Testis (tissue), 3 donors: Measurements from ENCODE around the gene FAM120C. TPM values are rescaled to one million over a fixed set of nuclear protein-coding genes. Genes with fewer than 3 reads are reported as not detected.

Source experiments
- DNase-seq: peaks from one replicate; pipeline ENCODE4 v3.0.0-alpha.2; 2019
- H3K27ac ChIP-seq, 2 donors: fragments of 200-600 bp; sonication (generic); one replicate each; pipeline ENCODE4 v1.5.1; 2019
- H3K27me3 ChIP-seq: fragments of 200-600 bp; sonication (generic); one replicate; pipeline ENCODE4 v1.5.1; 2019
- H3K36me3 ChIP-seq: fragments of 200-600 bp; sonication (generic); one replicate; pipeline ENCODE4 v1.5.1; 2017; ENCODE audit warnings: low read depth; ENCODE audit errors: missing control alignments
- H3K4me1 ChIP-seq: fragments of 200-600 bp; sonication (generic); one replicate; pipeline ENCODE4 v1.5.1; 2019
- H3K4me3 ChIP-seq, 2 donors: fragments of 200-600 bp; sonication (generic); one replicate each; pipeline ENCODE4 v1.5.1; 2017 to 2019
- H3K9me3 ChIP-seq: fragments of 200-600 bp; sonication (generic); one replicate; pipeline ENCODE4 v1.5.1; 2017
- POLR2A ChIP-seq: fragments of 450-650 bp; IDR thresholded peaks from one replicate; pipeline ENCODE4 v1.6.1; 2017; ENCODE audit warnings: antibody characterized with exemption, mild to moderate bottlenecking, moderate library complexity
- WGBS, 2 donors: methylation state at CpG; one replicate each; pipeline ENCODE4 v1.1.5; 2018; 5-methylcytosine and 5-hydroxymethylcytosine counted together
- intact Hi-C: fragments of 100-400 bp; cut with DNase I; formaldehyde crosslinking; loops from one replicate; pipeline ENCODE4 v1.15.1; 2023; ENCODE audit warnings: low total_unique reads
- polyA plus RNA-seq: library from polyadenylated mRNA; stranded (reverse); fragments of 350-450 nt; fragmentation: Illumina TruSeq; extraction: RNeasy Lipid Tissue Mini Kit (QIAGEN cat#74804); gene quantifications from one replicate; pipeline ENCODE4 v1.2.3, GENCODE V29; 2014; ENCODE audit warnings: low read depth, low replicate concordance; ENCODE audit not compliant: insufficient read depth
- total RNA-seq, 2 donors: library from RNA; depleted of rRNA; stranded (reverse); fragments of >200 nt; gene quantifications; one replicate each; pipeline ENCODE4 v1.2.3, GENCODE V29; 2016
- TF ChIP-seq, protein P1 (sequence below), 3 experiments: fragments of 450-650 bp in 2 of 3; fragments of 200-600 bp in 1 of 3; sonication (generic) in 1 of 3; IDR thresholded peaks; one replicate each; pipeline ENCODE4 v1.5.1; 2016 to 2019; ENCODE audit warnings: antibody characterized with exemption in 3 of 3, mild to moderate bottlenecking in 2 of 3, moderate library complexity in 1 of 3

The FAM120C gene
- total and polyA plus RNA-seq, 3 donors from 2014 or later, result 5.3 to 22.3 (median 20.5) TPM

DNA sequence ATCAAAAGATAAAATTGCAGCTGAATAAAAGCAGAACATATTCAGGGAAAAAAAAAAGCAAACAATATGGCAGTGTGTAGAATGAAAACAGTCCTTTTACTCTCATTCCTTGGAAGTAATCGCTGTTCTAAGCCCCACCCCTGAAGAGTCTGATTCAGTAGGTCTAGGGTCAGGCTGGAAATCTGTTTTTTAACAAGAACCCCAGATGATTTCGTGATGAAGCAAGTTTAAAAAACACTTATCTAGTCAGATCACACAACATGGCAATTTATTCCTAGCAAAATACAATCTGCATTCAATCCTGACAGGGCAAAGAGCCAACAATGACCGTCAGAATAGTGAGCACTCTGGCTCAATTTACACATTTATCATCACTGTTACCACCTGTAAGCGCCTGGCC lies 16.1 kb downstream of the FAM120C start:
- TF ChIP-seq, protein P1, sequence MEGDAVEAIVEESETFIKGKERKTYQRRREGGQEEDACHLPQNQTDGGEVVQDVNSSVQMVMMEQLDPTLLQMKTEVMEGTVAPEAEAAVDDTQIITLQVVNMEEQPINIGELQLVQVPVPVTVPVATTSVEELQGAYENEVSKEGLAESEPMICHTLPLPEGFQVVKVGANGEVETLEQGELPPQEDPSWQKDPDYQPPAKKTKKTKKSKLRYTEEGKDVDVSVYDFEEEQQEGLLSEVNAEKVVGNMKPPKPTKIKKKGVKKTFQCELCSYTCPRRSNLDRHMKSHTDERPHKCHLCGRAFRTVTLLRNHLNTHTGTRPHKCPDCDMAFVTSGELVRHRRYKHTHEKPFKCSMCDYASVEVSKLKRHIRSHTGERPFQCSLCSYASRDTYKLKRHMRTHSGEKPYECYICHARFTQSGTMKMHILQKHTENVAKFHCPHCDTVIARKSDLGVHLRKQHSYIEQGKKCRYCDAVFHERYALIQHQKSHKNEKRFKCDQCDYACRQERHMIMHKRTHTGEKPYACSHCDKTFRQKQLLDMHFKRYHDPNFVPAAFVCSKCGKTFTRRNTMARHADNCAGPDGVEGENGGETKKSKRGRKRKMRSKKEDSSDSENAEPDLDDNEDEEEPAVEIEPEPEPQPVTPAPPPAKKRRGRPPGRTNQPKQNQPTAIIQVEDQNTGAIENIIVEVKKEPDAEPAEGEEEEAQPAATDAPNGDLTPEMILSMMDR (IDR thresholded peaks at IDR 0.05), result no peak
- TF ChIP-seq POLR2A, result no peak
- no peak for DNase-seq
- 27 to 59% methylated on average over 3 to 4 of the region's 4 CpGs for WGBS, 2 donors

DNA sequence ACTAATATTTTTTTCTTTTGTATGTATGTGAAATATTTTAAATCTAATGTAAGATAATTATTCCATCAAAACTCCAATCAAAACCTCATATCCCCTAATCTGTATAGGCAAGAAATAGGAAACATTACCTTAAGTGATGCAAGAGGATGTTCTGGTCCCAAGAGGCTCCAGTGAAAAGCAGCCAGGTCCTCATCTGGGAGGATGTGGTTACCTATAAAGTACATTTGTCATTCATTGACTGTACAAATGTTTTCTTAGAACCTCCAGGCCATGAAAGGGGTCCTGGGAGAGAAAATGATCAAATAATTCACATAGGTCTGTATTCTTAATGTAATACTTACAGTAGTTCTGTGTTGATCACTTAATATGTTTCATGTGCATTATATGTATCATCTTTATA lies 25.5 kb downstream of the FAM120C start:
- no peak overlapping the region for H3K27ac ChIP-seq
- H3K27me3 ChIP-seq, result no peaks in the 10 kb centered on the region
- H3K4me1 ChIP-seq, result no peaks in the 10 kb centered on the region
- no peaks in the 10 kb centered on the region for H3K9me3 ChIP-seq
- no peaks in the 10 kb centered on the region for H3K36me3 ChIP-seq
- H3K4me3 ChIP-seq, result no peak overlapping the region
- intact Hi-C loops, result no loop called here
- TF ChIP-seq, protein P1 (IDR thresholded peaks at IDR 0.05), result no peak
- no peak for TF ChIP-seq POLR2A
- no peak for DNase-seq

More for the DNA sequence above, 16.1 kb downstream of the FAM120C start:
- H3K36me3 ChIP-seq, result no peaks in the 10 kb centered on the region
- no peak overlapping the region for H3K27ac ChIP-seq
- H3K4me1 ChIP-seq, result no peaks in the 10 kb centered on the region
- H3K4me3 ChIP-seq, result no peak overlapping the region
- no peaks in the 10 kb centered on the region for H3K27me3 ChIP-seq
- no peaks in the 10 kb centered on the region for H3K9me3 ChIP-seq
- intact Hi-C loops, result no loop called here

DNA sequence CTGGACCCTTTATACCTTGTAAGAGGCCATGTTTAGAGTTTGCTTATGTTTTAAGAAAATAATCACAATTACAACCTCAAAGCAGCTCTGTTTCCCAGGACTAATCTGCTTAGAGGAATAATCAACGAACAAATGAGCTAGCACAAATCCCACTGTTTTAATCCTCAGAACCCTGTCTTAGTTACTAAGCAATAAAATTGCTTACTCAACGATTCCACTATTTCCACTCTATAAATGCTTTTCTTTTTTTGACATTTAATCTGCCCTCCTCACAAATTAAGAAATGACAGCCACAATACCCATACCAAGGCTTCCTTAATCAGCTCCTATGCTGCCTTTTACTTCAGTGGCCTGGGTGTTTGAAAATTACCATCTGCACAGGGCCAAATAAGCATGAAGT lies 48.8 kb downstream of the FAM120C start:
- H3K27me3 ChIP-seq, result no peaks in the 10 kb centered on the region
- H3K36me3 ChIP-seq, result no peaks in the 10 kb centered on the region
- H3K9me3 ChIP-seq, result no peaks in the 10 kb centered on the region
- WGBS, 2 donors, result 83 to 93% methylated on average over 2 of the region's 2 CpGs
- no peak overlapping the region for H3K4me3 ChIP-seq
- intact Hi-C loops, result no loop called here
- TF ChIP-seq, protein P1 (IDR thresholded peaks at IDR 0.05), result no peak
- no peak for TF ChIP-seq POLR2A
- H3K4me1 ChIP-seq, result no peaks in the 10 kb centered on the region
- H3K27ac ChIP-seq, result no peak overlapping the region
- no peak for DNase-seq

DNA sequence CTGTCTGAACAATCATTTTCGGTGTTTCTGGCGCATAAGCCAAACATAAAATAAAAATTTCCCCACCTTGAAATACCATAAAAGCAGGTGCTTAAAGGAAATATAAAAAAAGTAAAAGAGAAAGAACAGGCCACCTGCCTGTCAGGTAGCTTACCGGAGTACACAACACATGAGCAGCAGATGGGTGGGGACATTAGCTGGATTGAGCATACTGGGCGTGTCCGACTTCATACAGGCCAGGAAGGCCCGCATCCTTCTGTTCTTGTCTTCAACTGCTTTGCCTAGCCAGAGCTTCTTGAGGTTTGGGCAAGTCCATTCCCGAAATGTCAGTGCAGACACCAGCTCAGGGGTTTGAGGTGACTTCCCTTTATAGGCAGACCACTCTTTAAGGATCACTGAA lies 66.7 kb downstream of the FAM120C start:
- no peak overlapping the region for H3K4me3 ChIP-seq
- DNase-seq, result no peak
- no peaks in the 10 kb centered on the region for H3K36me3 ChIP-seq
- H3K27me3 ChIP-seq, result no peaks in the 10 kb centered on the region
- intact Hi-C loops, result no loop called here
- no peak overlapping the region for H3K27ac ChIP-seq
- H3K4me1 ChIP-seq, result no peaks in the 10 kb centered on the region
- H3K9me3 ChIP-seq, result no peaks in the 10 kb centered on the region
- 92 to 93% methylated on average over 7 of the region's 7 CpGs for WGBS, 2 donors
- TF ChIP-seq, protein P1 (IDR thresholded peaks at IDR 0.05), result no peak
- no peak for TF ChIP-seq POLR2A

DNA sequence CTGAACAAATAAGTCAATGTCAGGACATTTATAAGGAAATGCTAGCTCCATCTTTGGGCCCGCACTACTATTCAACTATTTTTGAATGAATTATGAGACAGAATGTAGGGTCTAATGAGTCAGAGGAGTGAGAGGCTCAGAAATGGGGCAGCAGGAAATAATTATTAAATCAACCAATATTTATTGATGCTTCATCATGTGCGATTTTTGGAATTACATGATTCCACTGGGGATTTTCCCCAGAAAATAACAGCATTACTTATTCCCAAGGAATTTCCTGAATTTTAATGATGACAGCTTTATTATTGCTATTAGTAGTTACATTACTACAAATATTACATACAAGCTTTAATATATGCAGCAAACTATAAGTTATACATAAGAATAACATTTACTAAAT lies 89.5 kb downstream of the FAM120C start:
- TF ChIP-seq POLR2A, result no peak
- TF ChIP-seq, protein P1 (IDR thresholded peaks at IDR 0.05), result no peak
- intact Hi-C loops, result no loop called here

More for the DNA sequence above, 89.5 kb downstream of the FAM120C start:
- no peak for DNase-seq
- Histone ChIP-seq H3K36me3 (no peaks in the 10 kb centered on the region), H3K9me3 (no peaks in the 10 kb centered on the region), H3K4me1 (no peaks in the 10 kb centered on the region), H3K27me3 (no peaks in the 10 kb centered on the region), H3K27ac (no peak overlapping the region), H3K4me3 (no peak overlapping the region)
- WGBS, 2 donors, result 84 to 90% methylated on average over 2 of the region's 2 CpGs
